Measurements from ENCODE around the gene TPP1.

DNA sequence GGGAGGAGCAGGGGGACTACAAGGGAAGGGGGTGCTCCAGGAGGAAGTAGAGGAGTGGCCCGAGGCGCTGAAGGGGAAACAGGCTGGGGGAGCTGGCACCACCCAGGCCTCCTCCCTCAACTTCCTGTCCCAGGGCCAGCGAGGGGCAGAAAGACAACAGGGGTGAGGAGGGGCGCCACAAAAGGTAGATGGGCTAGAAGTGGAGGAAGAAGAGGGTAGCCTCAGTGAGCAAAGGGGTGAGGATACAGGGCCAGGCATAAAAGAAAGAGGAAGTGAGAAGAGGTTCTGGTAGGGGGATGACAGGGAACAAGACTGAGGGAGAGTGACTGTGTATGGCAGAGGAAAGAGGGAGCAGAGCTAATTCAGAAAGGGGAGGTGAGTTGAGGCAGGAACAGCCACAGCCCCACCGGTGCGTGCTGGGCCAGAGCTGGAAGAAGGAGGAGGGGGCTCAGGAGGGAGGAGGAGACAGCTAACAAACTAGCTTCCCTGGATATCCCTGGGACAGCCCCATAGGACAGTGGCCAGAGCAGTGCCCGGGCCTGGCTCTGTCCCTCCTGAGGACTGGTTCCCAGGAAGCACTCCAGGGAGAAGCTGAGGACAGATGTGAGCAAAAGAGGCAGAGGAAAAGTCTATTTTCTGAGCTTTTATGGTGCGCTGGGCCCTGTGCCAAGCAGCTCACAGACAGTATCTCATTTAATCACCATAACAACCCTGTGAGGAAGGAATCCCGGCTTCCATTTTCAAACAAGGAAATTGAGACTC lies 27.9 kb upstream of the TPP1 start:
- TF ChIP-seq, protein P1, sequence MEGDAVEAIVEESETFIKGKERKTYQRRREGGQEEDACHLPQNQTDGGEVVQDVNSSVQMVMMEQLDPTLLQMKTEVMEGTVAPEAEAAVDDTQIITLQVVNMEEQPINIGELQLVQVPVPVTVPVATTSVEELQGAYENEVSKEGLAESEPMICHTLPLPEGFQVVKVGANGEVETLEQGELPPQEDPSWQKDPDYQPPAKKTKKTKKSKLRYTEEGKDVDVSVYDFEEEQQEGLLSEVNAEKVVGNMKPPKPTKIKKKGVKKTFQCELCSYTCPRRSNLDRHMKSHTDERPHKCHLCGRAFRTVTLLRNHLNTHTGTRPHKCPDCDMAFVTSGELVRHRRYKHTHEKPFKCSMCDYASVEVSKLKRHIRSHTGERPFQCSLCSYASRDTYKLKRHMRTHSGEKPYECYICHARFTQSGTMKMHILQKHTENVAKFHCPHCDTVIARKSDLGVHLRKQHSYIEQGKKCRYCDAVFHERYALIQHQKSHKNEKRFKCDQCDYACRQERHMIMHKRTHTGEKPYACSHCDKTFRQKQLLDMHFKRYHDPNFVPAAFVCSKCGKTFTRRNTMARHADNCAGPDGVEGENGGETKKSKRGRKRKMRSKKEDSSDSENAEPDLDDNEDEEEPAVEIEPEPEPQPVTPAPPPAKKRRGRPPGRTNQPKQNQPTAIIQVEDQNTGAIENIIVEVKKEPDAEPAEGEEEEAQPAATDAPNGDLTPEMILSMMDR (IDR thresholded peaks at IDR 0.05) = no peak
- TF ChIP-seq ZFX (IDR thresholded peaks at IDR 0.05; ENCODE audit: borderline replicate concordance) = no peak

Data from 22Rv1 (cell line).